ENCODE results near the gene OR52J3.
"Not testable (repeated sequence)": the region's sequence is repeated elsewhere in the genome, so short reads cannot be mapped to it uniquely, and the experiment has no call there.

The OR52J3 gene

GRCh38 chr11:5046226-5046625, at the start of gene OR52J3:
TSS of gene OR52J3 (plus strand) at chr11:5046526. CDS start at chr11:5046526, 0 bp downstream.
- no peak for DNase-seq (ENCODE audit: low read depth)

- DNase-seq (ENCODE audit: low read depth): no peak
Measured at GRCh38 chr11:5004424-5005274, 41.7 kb upstream of the OR52J3 start.

- no peak for DNase-seq (ENCODE audit: low read depth)
Measured at GRCh38 chr11:5007561-5007960, 38.8 kb upstream of the OR52J3 start.

GRCh38 chr11:5011254-5011653, 35.1 kb upstream of the OR52J3 start:
- DNase-seq (ENCODE audit: low read depth): no peak

- DNase-seq (ENCODE audit: low read depth): no peak
Measured at GRCh38 chr11:5013012-5013411, 33.3 kb upstream of the OR52J3 start.

GRCh38 chr11:5021996-5022395, 24.3 kb upstream of the OR52J3 start:
- DNase-seq (ENCODE audit: low read depth): no peak

GRCh38 chr11:5036669-5037068, 9.7 kb upstream of the OR52J3 start:
- no peak for DNase-seq (ENCODE audit: low read depth)

GRCh38 chr11:5037926-5038325, 8.4 kb upstream of the OR52J3 start:
- DNase-seq (ENCODE audit: low read depth): no peak

GRCh38 chr11:5038341-5038740, 8.0 kb upstream of the OR52J3 start:
- DNase-seq (ENCODE audit: low read depth): no peak

- no peak for DNase-seq (ENCODE audit: low read depth)
Measured at GRCh38 chr11:5040876-5041275, 5.5 kb upstream of the OR52J3 start.

- no peak for DNase-seq (ENCODE audit: low read depth)
Measured at GRCh38 chr11:5042091-5042490, 4.2 kb upstream of the OR52J3 start.

- DNase-seq (ENCODE audit: low read depth): no peak
Measured at GRCh38 chr11:5043380-5043779, 2.9 kb upstream of the OR52J3 start.

- no peak for DNase-seq (ENCODE audit: low read depth)
Measured at GRCh38 chr11:5046754-5047330, 516 bp downstream of the OR52J3 start.

GRCh38 chr11:5058679-5059078, 12.4 kb downstream of the OR52J3 start:
- not testable (repeated sequence) for DNase-seq (ENCODE audit: low read depth)

- no peak for DNase-seq (ENCODE audit: low read depth)
Measured at GRCh38 chr11:5059391-5059790, 13.1 kb downstream of the OR52J3 start, which contains the start of gene OR52E2. TSS of gene OR52E2 (minus strand) at chr11:5059627. CDS start at chr11:5059627, 0 bp downstream.

GRCh38 chr11:5065027-5065426, 18.7 kb downstream of the OR52J3 start:
- DNase-seq (ENCODE audit: low read depth): no peak

GRCh38 chr11:5069272-5069671, 22.9 kb downstream of the OR52J3 start, which contains the start of gene OR52E1:
TSS of gene OR52E1 (plus strand) at chr11:5069572.
- DNase-seq (ENCODE audit: low read depth): no peak

- no peak for DNase-seq (ENCODE audit: low read depth)
Measured at GRCh38 chr11:5071799-5072198, 25.5 kb downstream of the OR52J3 start.

- no peak for DNase-seq (ENCODE audit: low read depth)
Measured at GRCh38 chr11:5081405-5081804, 35.1 kb downstream of the OR52J3 start.

GRCh38 chr11:5083602-5084001, 37.3 kb downstream of the OR52J3 start:
- no peak for DNase-seq (ENCODE audit: low read depth)

- no peak for DNase-seq (ENCODE audit: low read depth)
Measured at GRCh38 chr11:5088556-5088955, 42.2 kb downstream of the OR52J3 start.

GRCh38 chr11:5090668-5091067, 44.3 kb downstream of the OR52J3 start:
- DNase-seq (ENCODE audit: low read depth): no peak

GRCh38 chr11:5092821-5093585, 46.7 kb downstream of the OR52J3 start:
- no peak for DNase-seq (ENCODE audit: low read depth)
